ENCODE results near the gene RWDD4. TPM values are rescaled to one million over a fixed set of nuclear protein-coding genes. Genes with fewer than 3 reads are reported as not detected.
"Not testable (repeated sequence)": the region's sequence is repeated elsewhere in the genome, so short reads cannot be mapped to it uniquely, and the experiment has no call there.

The RWDD4 gene
- total and polyA plus RNA-seq, 4 donors = 10.9 to 19.9 (median 16.0) TPM

- no peak overlapping the region for H3K27ac ChIP-seq (ENCODE audit: low read depth in 1 of 2, low read length in 1 of 2)
- H3K9me3 ChIP-seq (ENCODE audit: control insufficient read depth in 4 of 4, insufficient read depth in 3 of 4, low read length in 3 of 4) = no peaks in the 10 kb centered on the region
- H3K4me1 ChIP-seq (ENCODE audit: control insufficient read depth in 5 of 5, insufficient read depth in 5 of 5, low read length in 5 of 5) = peaks cover 0 to 18% (median 1%) of the 10 kb centered on the region in 5 donors
- WGBS, 2 donors = 76 to 89% methylated on average over 11 of the region's 11 CpGs
- H3K4me3 ChIP-seq = no peak overlapping the region
- H3K36me3 ChIP-seq (ENCODE audit: control insufficient read depth in 4 of 4, insufficient read depth in 4 of 4, low read length in 4 of 4) = no peaks in the 10 kb centered on the region
- H3K27me3 ChIP-seq (ENCODE audit: control insufficient read depth in 3 of 3, insufficient read depth in 3 of 3, low read length in 2 of 3) = no peaks in the 10 kb centered on the region
- H3K9ac ChIP-seq (ENCODE audit: insufficient read depth in 1 of 2, low read length in 2 of 2) = no peak overlapping the region
- ATAC-seq (ENCODE audit: insufficient read depth, low FRiP score) (no peak), DNase-seq (no peak)
- TF ChIP-seq CTCF (IDR thresholded peaks at IDR 0.05; ENCODE audit: control extremely low read depth, extremely low read depth) = no peak
Measured at GRCh38 chr4:183631577-183632198, 27.3 kb downstream of the RWDD4 start.

GRCh38 chr4:183627979-183628588, 30.9 kb downstream of the RWDD4 start:
- no peak for ATAC-seq (ENCODE audit: insufficient read depth, low FRiP score)
- Histone ChIP-seq H3K27ac (ENCODE audit: low read depth in 1 of 2, low read length in 1 of 2) (no peak overlapping the region), H3K9me3 (ENCODE audit: control insufficient read depth in 4 of 4, insufficient read depth in 3 of 4, low read length in 3 of 4) (no peaks in the 10 kb centered on the region), H3K27me3 (ENCODE audit: control insufficient read depth in 3 of 3, insufficient read depth in 3 of 3, low read length in 2 of 3) (no peaks in the 10 kb centered on the region), H3K9ac (ENCODE audit: insufficient read depth in 1 of 2, low read length in 2 of 2) (no peak overlapping the region), H3K4me3 (no peak overlapping the region), H3K36me3 (ENCODE audit: control insufficient read depth in 4 of 4, insufficient read depth in 4 of 4, low read length in 4 of 4) (no peaks in the 10 kb centered on the region), H3K4me1 (ENCODE audit: control insufficient read depth in 5 of 5, insufficient read depth in 5 of 5, low read length in 5 of 5) (no peaks in the 10 kb centered on the region)
- no peak for TF ChIP-seq CTCF (IDR thresholded peaks at IDR 0.05; ENCODE audit: control extremely low read depth, extremely low read depth)
- WGBS, 2 donors = 88 to 96% methylated on average over 12 of the region's 12 CpGs
- no peak for DNase-seq

GRCh38 chr4:183627286-183627685, 31.7 kb downstream of the RWDD4 start:
- WGBS, 2 donors = 92 to 95% methylated on average over 5 of the region's 5 CpGs
- H3K4me3 ChIP-seq; DNase-seq; ATAC-seq (ENCODE audit: insufficient read depth, low FRiP score); H3K4me1 ChIP-seq (ENCODE audit: control insufficient read depth in 5 of 5, insufficient read depth in 5 of 5, low read length in 5 of 5); H3K9me3 ChIP-seq (ENCODE audit: control insufficient read depth in 4 of 4, insufficient read depth in 3 of 4, low read length in 3 of 4); H3K36me3 ChIP-seq (ENCODE audit: control insufficient read depth in 4 of 4, insufficient read depth in 4 of 4, low read length in 4 of 4); H3K27me3 ChIP-seq (ENCODE audit: control insufficient read depth in 3 of 3, insufficient read depth in 3 of 3, low read length in 2 of 3); H3K9ac ChIP-seq (ENCODE audit: insufficient read depth in 1 of 2, low read length in 2 of 2); H3K27ac ChIP-seq (ENCODE audit: low read depth in 1 of 2, low read length in 1 of 2): not testable (repeated sequence)

- no peak for ATAC-seq (ENCODE audit: insufficient read depth, low FRiP score)
- H3K4me1 ChIP-seq (ENCODE audit: control insufficient read depth in 5 of 5, insufficient read depth in 5 of 5, low read length in 5 of 5) = peaks cover 0 to 2% (median 0%) of the 10 kb centered on the region in 5 donors
- no peak for TF ChIP-seq CTCF (IDR thresholded peaks at IDR 0.05; ENCODE audit: control extremely low read depth, extremely low read depth)
- H3K27ac ChIP-seq (ENCODE audit: low read depth in 1 of 2, low read length in 1 of 2) = no peak overlapping the region
- H3K4me3 ChIP-seq = no peak overlapping the region
- 88 to 94% methylated on average over 6 of the region's 6 CpGs for WGBS, 2 donors
- H3K36me3 ChIP-seq (ENCODE audit: control insufficient read depth in 4 of 4, insufficient read depth in 4 of 4, low read length in 4 of 4) = no peaks in the 10 kb centered on the region
- H3K9me3 ChIP-seq (ENCODE audit: control insufficient read depth in 4 of 4, insufficient read depth in 3 of 4, low read length in 3 of 4) = no peaks in the 10 kb centered on the region
- H3K9ac ChIP-seq (ENCODE audit: insufficient read depth in 1 of 2, low read length in 2 of 2) = no peak overlapping the region
- DNase-seq = no peak
- no peaks in the 10 kb centered on the region for H3K27me3 ChIP-seq (ENCODE audit: control insufficient read depth in 3 of 3, insufficient read depth in 3 of 3, low read length in 2 of 3)
Measured at GRCh38 chr4:183626168-183626567, 32.8 kb downstream of the RWDD4 start.

Data from lung (tissue), 12 donors.